ENCODE data around the gene TRIM46.

TRIM46 gene

GRCh38 chr1:155127967-155128754, 45.5 kb upstream of the TRIM46 start:
- no peak for TF ChIP-seq CTCF (IDR thresholded peaks at IDR 0.05; ENCODE audit: low read depth, low read length)

GRCh38 chr1:155128755-155129473, 44.7 kb upstream of the TRIM46 start:
- no peak overlapping the region for H3K4me3 ChIP-seq (ENCODE audit: low read depth, low read length)
- TF ChIP-seq CTCF (IDR thresholded peaks at IDR 0.05; ENCODE audit: low read depth, low read length): no peak

More at GRCh38 chr1:155127967-155128754, 45.5 kb upstream of the TRIM46 start:
- peak overlapping the region; percentile 50 for H3K4me3 ChIP-seq (ENCODE audit: low read depth, low read length)

GRCh38 chr1:155130272-155131006, 43.2 kb upstream of the TRIM46 start:
- H3K4me3 ChIP-seq (ENCODE audit: low read depth, low read length): no peak overlapping the region
- no peak for TF ChIP-seq CTCF (IDR thresholded peaks at IDR 0.05; ENCODE audit: low read depth, low read length)

- H3K4me3 ChIP-seq (ENCODE audit: low read depth, low read length): no peak overlapping the region
- TF ChIP-seq CTCF (IDR thresholded peaks at IDR 0.05; ENCODE audit: low read depth, low read length): no peak
These were observed 42.4 kb upstream of the TRIM46 start for GRCh38 chr1:155131285-155131684.

- no peak overlapping the region for H3K4me3 ChIP-seq (ENCODE audit: low read depth, low read length)
- no peak for TF ChIP-seq CTCF (IDR thresholded peaks at IDR 0.05; ENCODE audit: low read depth, low read length)
These were observed 41.8 kb upstream of the TRIM46 start for GRCh38 chr1:155131856-155132255.

- TF ChIP-seq CTCF (IDR thresholded peaks at IDR 0.05; ENCODE audit: low read depth, low read length): no peak
- no peak overlapping the region for H3K4me3 ChIP-seq (ENCODE audit: low read depth, low read length)
These were observed 39.8 kb upstream of the TRIM46 start for GRCh38 chr1:155133799-155134281.

Measured in WI38 (cell line).